Superior temporal gyrus (tissue), 1 donor: ENCODE data around the gene XAB2.
"Not testable (repeated sequence)": the region's sequence is repeated elsewhere in the genome, so short reads cannot be mapped to it uniquely, and the experiment has no call there.

Experiments
- DNase-seq: peaks from one replicate; pipeline ENCODE4 v3.0.0-alpha.2; 2016; ENCODE audit errors: extremely low spot score

The XAB2 gene

DNA sequence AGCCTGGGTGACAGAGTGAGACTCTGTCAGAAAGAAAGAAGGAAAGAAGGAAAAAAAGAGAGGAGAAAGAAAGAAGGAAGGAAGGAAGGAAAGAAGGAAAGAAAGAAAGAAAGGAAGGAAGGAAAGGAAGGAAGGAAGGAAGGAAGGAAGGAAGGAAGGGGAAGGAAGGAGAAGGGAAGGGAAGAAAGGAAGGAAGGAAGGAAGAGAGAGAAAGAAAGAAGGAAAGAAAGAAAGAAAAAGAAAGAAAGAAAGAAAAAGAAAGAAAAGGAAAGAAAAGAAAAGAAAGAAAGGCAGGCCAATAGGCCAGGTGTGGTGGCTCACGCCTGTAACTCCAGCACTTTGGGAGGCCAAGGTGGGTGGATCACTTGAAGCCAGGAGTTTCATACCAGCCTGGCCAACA, 51.9 kb downstream of the XAB2 start:
- DNase-seq, result not testable (repeated sequence)

- DNase-seq, result no peak
Observed at GRCh38 chr19:7575434-7576040, 53.8 kb downstream of the XAB2 start.

DNA sequence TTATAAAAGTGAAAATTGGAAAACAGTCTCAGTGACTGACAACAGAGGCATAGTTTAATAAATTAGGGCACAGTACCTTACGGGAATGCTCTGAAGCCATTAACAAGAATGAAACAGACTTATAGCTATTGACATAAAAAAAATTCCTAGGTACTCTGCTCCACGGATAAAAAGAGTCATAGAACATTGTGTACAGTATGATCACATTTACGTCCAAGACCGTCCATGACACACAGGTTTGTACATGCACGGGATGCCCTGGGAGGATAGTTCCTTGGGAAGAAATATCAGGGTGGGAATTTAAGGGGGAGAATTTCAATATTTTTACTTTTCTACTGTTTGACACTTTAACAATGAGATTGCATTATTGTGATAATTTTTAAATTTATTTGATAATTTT, 58.6 kb downstream of the XAB2 start:
- DNase-seq, result no peak
